Measurements from ENCODE around the gene NCSTN.

Gene NCSTN

DNA sequence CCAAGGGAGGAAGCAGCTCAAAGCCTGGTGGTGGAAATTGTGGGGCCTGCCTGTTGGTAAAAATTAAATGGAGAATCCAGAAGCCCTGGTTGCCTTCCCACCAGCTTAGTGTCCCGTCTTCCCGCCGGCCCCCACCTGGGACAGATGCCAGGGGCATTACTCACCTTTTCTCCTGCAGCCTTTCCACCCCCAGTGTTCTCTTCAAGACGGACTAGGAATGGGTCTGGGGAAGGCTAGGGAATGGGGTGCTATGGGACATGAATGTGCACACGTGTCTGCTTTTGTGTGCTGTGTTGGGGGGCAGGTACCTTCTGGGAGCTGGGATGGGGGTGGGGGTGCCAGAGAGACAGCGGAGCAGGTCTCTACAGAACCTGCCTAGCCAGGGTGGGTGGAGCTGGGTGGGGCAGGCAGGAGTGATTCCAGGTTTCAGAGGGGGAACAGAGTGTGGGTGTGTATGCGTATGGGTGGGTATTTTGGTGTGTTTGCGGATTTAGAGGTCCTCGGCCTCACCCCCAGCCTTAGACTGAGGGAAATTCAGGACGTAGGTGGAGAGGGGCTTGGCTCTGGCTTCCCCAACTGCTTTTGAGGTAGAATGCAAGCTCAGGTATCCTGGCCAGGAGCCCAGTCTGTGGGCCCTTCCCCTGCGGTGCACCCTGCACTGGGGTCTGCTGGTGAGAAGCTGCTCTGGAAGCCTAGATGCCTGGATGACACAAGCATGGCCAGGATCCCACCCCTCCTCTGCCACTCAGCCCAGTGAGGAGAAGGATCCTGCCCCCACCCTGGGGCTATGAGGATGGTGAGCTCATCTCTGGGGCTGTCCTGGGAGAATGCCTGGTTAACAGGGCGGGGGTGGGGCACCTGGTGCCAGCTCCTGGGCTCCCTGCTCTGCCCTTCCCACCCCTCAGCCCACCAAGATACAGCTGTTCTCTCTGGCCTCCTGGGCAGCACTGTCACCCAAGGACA, 64.9 kb downstream of the NCSTN start:
- no peak for DNase-seq

All from NCI-H2171 treated with DMSO at 0.1 percent for 48 hours (cell line).